ENCODE data around the gene ANO5. TPM values are rescaled to one million over a fixed set of nuclear protein-coding genes. Genes with fewer than 3 reads are reported as not detected.
A peak's percentile ranks its signal among the peaks of the same experiment; 100 is the strongest.

The ANO5 gene
- total RNA-seq, 1 donor from 2014 or later: 3.5 TPM

DNA sequence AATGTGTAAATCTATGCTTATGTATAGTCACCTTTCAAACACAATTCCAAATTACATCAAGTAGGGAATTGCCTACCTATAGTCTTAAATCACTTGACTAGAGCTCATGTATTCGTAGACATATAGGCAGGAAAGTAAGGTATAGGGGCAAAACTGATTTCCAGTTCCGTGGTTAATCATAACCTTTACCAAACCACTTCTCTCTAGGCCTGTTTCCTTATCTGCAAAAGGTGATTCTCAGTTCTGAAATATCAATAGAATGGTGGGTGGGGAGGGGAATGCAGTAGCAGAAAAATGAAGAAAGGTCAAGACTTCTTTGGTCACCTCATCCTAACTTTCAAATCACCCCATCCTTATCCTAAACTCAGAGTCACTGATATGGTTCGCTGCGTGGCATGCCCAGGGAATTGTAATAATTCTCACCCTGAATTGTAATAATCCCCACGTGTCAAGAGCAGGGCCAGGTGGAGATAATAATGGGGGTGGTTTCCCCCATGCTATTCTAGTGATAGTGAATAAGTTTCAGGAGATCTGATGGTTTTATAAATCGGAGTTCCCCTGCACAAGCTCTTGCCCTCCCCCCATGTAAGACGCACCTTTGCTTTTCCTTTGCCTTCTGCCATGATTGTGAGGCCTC, 1.9 kb upstream of the ANO5 start:
- Mint-ChIP-seq H3K36me3 (ENCODE audit: low read depth, unreplicated experiment) (no peaks in the 10 kb centered on the region), H3K27ac (ENCODE audit: unreplicated experiment) (no peak overlapping the region), H3K4me1 (ENCODE audit: unreplicated experiment) (peaks cover 7% of the 10 kb centered on the region), H3K4me3 (ENCODE audit: unreplicated experiment) (no peak overlapping the region), H3K27me3 (ENCODE audit: unreplicated experiment) (no peaks in the 10 kb centered on the region), H3K9me3 (ENCODE audit: unreplicated experiment) (no peaks in the 10 kb centered on the region)
- TF ChIP-seq, protein P1, sequence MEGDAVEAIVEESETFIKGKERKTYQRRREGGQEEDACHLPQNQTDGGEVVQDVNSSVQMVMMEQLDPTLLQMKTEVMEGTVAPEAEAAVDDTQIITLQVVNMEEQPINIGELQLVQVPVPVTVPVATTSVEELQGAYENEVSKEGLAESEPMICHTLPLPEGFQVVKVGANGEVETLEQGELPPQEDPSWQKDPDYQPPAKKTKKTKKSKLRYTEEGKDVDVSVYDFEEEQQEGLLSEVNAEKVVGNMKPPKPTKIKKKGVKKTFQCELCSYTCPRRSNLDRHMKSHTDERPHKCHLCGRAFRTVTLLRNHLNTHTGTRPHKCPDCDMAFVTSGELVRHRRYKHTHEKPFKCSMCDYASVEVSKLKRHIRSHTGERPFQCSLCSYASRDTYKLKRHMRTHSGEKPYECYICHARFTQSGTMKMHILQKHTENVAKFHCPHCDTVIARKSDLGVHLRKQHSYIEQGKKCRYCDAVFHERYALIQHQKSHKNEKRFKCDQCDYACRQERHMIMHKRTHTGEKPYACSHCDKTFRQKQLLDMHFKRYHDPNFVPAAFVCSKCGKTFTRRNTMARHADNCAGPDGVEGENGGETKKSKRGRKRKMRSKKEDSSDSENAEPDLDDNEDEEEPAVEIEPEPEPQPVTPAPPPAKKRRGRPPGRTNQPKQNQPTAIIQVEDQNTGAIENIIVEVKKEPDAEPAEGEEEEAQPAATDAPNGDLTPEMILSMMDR (IDR thresholded peaks at IDR 0.05; ENCODE audit: unreplicated experiment): no peak
- DNase-seq (ENCODE audit: low spot score): no peak

DNA sequence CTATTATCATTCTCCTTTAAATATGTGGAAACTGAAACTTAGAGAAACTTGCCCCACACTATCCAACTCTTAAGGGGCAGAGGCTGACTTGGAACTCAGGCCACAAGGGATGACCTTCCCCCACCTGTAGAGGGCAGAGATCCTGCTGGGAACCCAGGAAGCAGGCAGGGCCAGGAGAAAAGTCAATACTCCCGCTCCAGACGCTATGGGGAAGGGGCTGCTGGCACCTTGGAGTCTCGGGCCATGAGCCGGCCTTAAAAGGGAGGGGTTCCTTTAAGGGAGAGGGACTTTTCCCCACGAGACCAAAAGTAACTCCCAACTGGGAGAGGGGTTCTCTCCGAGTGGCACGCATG, 620 bp upstream of the ANO5 start:
- no peaks in the 10 kb centered on the region for H3K27me3 Mint-ChIP-seq (ENCODE audit: unreplicated experiment)
- DNase-seq (ENCODE audit: low spot score): peak; percentile 24
- TF ChIP-seq, protein P1 (IDR thresholded peaks at IDR 0.05; ENCODE audit: unreplicated experiment): no peak
- no peak overlapping the region for H3K27ac Mint-ChIP-seq (ENCODE audit: unreplicated experiment)
- no peaks in the 10 kb centered on the region for H3K36me3 Mint-ChIP-seq (ENCODE audit: low read depth, unreplicated experiment)
- H3K9me3 Mint-ChIP-seq (ENCODE audit: unreplicated experiment): no peaks in the 10 kb centered on the region
- peak overlapping the region; percentile 97 for H3K4me3 Mint-ChIP-seq (ENCODE audit: unreplicated experiment)
- peaks cover 7% of the 10 kb centered on the region for H3K4me1 Mint-ChIP-seq (ENCODE audit: unreplicated experiment)

DNA sequence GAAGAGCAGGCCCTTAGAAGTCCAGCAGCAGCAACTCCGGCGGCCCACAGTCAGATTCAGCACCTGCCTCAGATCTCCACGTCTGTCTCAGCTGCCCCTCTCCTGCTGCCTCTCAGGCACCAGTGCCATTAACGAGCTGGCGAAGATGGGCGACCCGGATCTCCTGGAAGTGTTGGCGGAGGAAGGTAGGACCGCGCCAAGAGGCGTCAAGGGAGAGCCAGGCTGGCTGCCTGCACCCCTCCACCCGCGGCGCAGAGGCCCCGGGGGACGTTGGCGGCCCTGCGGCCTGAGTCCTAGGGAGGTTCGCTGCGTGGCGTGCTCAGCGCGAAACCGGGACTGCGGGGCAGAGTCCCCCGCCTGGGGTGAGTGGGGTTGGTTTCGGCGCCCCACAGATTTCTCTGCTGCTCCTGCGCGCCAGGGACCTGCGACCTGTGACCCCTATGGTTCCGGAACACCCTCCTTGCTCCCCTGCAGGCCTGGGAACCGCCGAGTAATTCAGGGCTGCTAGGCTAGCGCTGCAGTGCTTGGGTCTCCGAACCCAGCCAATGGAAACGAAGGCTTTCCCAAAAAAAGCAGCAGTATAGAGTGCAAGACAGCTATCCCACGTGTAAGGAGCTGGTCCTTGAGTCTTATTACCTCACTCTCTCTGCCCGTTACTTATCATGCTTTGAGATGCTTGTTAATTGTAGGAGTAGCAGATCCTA, 615 bp downstream of the ANO5 start:
- Mint-ChIP-seq H3K36me3 (ENCODE audit: low read depth, unreplicated experiment) (no peaks in the 10 kb centered on the region), H3K4me1 (ENCODE audit: unreplicated experiment) (peaks cover 7% of the 10 kb centered on the region), H3K27me3 (ENCODE audit: unreplicated experiment) (no peaks in the 10 kb centered on the region), H3K27ac (ENCODE audit: unreplicated experiment) (no peak overlapping the region), H3K4me3 (ENCODE audit: unreplicated experiment) (peak overlapping the region; percentile 97), H3K9me3 (ENCODE audit: unreplicated experiment) (no peaks in the 10 kb centered on the region)
- TF ChIP-seq, protein P1 (IDR thresholded peaks at IDR 0.05; ENCODE audit: unreplicated experiment): no peak
- peak; percentile 38 for DNase-seq (ENCODE audit: low spot score)

DNA sequence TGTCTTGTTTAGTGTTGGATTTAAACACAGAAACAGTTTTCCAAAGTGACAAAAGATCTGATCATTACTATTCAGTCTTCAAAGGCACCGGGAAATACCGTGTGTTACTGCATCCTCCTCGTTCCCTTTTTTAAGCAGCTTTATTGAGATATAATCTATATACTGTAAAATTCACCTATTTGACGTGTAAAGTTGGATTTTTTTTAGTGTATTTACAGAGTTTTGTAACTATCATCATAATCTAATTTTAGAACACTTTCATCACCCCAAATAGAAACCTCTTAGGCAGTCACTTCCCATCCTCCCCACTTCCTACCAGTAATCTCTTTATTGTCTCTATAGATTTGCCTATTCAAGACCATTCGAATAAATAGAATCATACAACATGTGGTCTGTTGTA, 1.4 kb downstream of the ANO5 start:
- H3K36me3 Mint-ChIP-seq (ENCODE audit: low read depth, unreplicated experiment): no peaks in the 10 kb centered on the region
- H3K9me3 Mint-ChIP-seq (ENCODE audit: unreplicated experiment): no peaks in the 10 kb centered on the region
- peaks cover 7% of the 10 kb centered on the region for H3K4me1 Mint-ChIP-seq (ENCODE audit: unreplicated experiment)
- H3K27me3 Mint-ChIP-seq (ENCODE audit: unreplicated experiment): no peaks in the 10 kb centered on the region
- peak overlapping the region; percentile 97 for H3K4me3 Mint-ChIP-seq (ENCODE audit: unreplicated experiment)
- no peak for DNase-seq (ENCODE audit: low spot score)
- H3K27ac Mint-ChIP-seq (ENCODE audit: unreplicated experiment): no peak overlapping the region
- TF ChIP-seq, protein P1 (IDR thresholded peaks at IDR 0.05; ENCODE audit: unreplicated experiment): no peak

DNA sequence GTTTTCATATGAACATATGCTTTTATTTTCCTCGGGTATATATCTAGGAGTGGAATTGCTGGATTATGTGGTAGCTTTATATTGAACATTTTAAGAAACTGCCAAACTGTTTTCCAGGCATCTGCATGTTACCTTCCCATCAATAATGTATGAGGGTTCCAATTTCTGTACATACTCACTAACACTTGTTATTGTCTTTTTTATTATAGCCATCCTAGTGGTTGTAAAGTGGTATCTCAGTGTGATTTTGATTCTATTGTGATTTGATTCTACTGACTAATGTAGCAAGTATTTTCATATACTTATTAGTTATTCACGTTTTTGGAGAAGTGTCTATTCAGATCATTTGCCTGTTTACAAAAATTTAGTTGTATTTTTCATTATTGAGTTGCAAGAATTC, 2.0 kb downstream of the ANO5 start:
- no peak overlapping the region for H3K4me3 Mint-ChIP-seq (ENCODE audit: unreplicated experiment)
- no peaks in the 10 kb centered on the region for H3K9me3 Mint-ChIP-seq (ENCODE audit: unreplicated experiment)
- no peaks in the 10 kb centered on the region for H3K36me3 Mint-ChIP-seq (ENCODE audit: low read depth, unreplicated experiment)
- H3K27me3 Mint-ChIP-seq (ENCODE audit: unreplicated experiment): no peaks in the 10 kb centered on the region
- TF ChIP-seq, protein P1 (IDR thresholded peaks at IDR 0.05; ENCODE audit: unreplicated experiment): peak; percentile 34
- H3K4me1 Mint-ChIP-seq (ENCODE audit: unreplicated experiment): peaks cover 7% of the 10 kb centered on the region
- no peak overlapping the region for H3K27ac Mint-ChIP-seq (ENCODE audit: unreplicated experiment)
- DNase-seq (ENCODE audit: low spot score): no peak
